ENCODE results near the gene MSANTD2. TPM values are rescaled to one million over a fixed set of nuclear protein-coding genes. Genes with fewer than 3 reads are reported as not detected.

Gene MSANTD2
- total and polyA plus RNA-seq, 12 donors = 2.4 to 15.9 (median 3.4) TPM

GRCh38 chr11:124801636-124802312 is 1.6 kb upstream of the MSANTD2 start:
- DNase-seq (no peak), ATAC-seq (no peak)
- H3K36me3 ChIP-seq = peaks cover 0 to 18% (median 0%) of the 10 kb centered on the region in 9 donors
- intact Hi-C loops (cut with DNase I) = loop anchor here in 3 of 10 donors (2.0 to 5.0 kb wide), 4 partner anchors 35 to 39 kb away; partner anchors contain the start of gene ESAM (in 1 of the 3)
- H3K4me1 ChIP-seq = peaks cover 5 to 37% (median 32%) of the 10 kb centered on the region in 9 donors
- peak overlapping the region in 1 of 10 donors; percentile 94 for H3K27ac ChIP-seq
- peak overlapping the region in 2 of 10 donors; percentile 83 to 91 for H3K4me3 ChIP-seq
- 82 to 85% methylated on average over 8 of the region's 8 CpGs for WGBS, 2 donors
- no peaks in the 10 kb centered on the region for H3K9me3 ChIP-seq
- TF ChIP-seq CTCF (IDR thresholded peaks at IDR 0.05) = no peak
- peaks cover 0 to 4% (median 0%) of the 10 kb centered on the region in 7 donors for H3K27me3 ChIP-seq

- intact Hi-C loops (cut with DNase I) = loop anchor here in 3 of 10 donors (2.0 to 5.0 kb wide), 4 partner anchors 36 to 39 kb away; partner anchors contain the start of gene ESAM (in 1 of the 3)
Measured at GRCh38 chr11:124801014-124801413, 808 bp upstream of the MSANTD2 start.

GRCh38 chr11:124799348-124800225 is 619 bp downstream of the MSANTD2 start:
- peak overlapping the region; percentile 94 to 100 (median 98) for H3K27ac ChIP-seq
- peaks cover 5 to 39% (median 33%) of the 10 kb centered on the region in 9 donors for H3K4me1 ChIP-seq
- DNase-seq (peak; percentile 20 to 33), ATAC-seq (peak in 7 of 8 donors; percentile 6 to 51 (median 27))
- intact Hi-C loops (cut with DNase I) = loop anchor here in 5 of 10 donors (2.0 to 10.0 kb wide), 6 partner anchors 33 to 135 kb away; partner anchors contain the start of gene ESAM (in 3 of the 5)
- WGBS, 2 donors = 0 to 1% methylated on average over 70 to 83 of the region's 83 CpGs
- no peak for TF ChIP-seq CTCF (IDR thresholded peaks at IDR 0.05)
- no peaks in the 10 kb centered on the region for H3K9me3 ChIP-seq
- H3K27me3 ChIP-seq = peaks cover 0 to 4% (median 0%) of the 10 kb centered on the region in 7 donors
- peak overlapping the region; percentile 65 to 93 (median 84) for H3K4me3 ChIP-seq
- H3K36me3 ChIP-seq = no peaks in the 10 kb centered on the region

More at GRCh38 chr11:124801014-124801413, 808 bp upstream of the MSANTD2 start:
- TF ChIP-seq CTCF (IDR thresholded peaks at IDR 0.05) = no peak
- H3K36me3 ChIP-seq = peaks cover 0 to 11% (median 0%) of the 10 kb centered on the region in 9 donors
- 6 to 7% methylated on average over 8 of the region's 8 CpGs for WGBS, 2 donors
- no peaks in the 10 kb centered on the region for H3K9me3 ChIP-seq
- peak overlapping the region; percentile 94 to 100 (median 98) for H3K27ac ChIP-seq
- peaks cover 5 to 37% (median 32%) of the 10 kb centered on the region in 9 donors for H3K4me1 ChIP-seq
- ATAC-seq = peak in 6 of 8 donors; percentile 7 to 37 (median 12)
- H3K4me3 ChIP-seq = peak overlapping the region; percentile 65 to 93 (median 84)
- peaks cover 0 to 4% (median 0%) of the 10 kb centered on the region in 7 donors for H3K27me3 ChIP-seq
- no peak for DNase-seq

- Histone ChIP-seq H3K4me1 (peaks cover 5 to 40% (median 35%) of the 10 kb centered on the region in 9 donors), H3K27me3 (peaks cover 0 to 4% (median 0%) of the 10 kb centered on the region in 7 donors), H3K36me3 (no peaks in the 10 kb centered on the region), H3K27ac (peak overlapping the region in 8 of 10 donors; percentile 94 to 100 (median 98)), H3K4me3 (peak overlapping the region; percentile 65 to 93 (median 84)), H3K9me3 (no peaks in the 10 kb centered on the region)
- DNase-seq = no peak
- TF ChIP-seq CTCF (IDR thresholded peaks at IDR 0.05) = no peak
- intact Hi-C loops (cut with DNase I) = loop anchor here in 4 of 10 donors (5.0 to 10.0 kb wide), 3 partner anchors 33 to 134 kb away; partner anchors contain the start of gene ESAM (in 2 of the 4)
- WGBS, 2 donors = 2% methylated on average over 8 of the region's 8 CpGs
- ATAC-seq = no peak
Measured at GRCh38 chr11:124798991-124799347, 1.2 kb downstream of the MSANTD2 start.
